ENCODE data around the gene COL20A1.
"Not testable (repeated sequence)": the region's sequence is repeated elsewhere in the genome, so short reads cannot be mapped to it uniquely, and the experiment has no call there.

The COL20A1 gene

GRCh38 chr20:63292904-63293303 is at the start of gene COL20A1:
Gene COL20A1 (plus strand): TSS chr20:63293186. CDS start chr20:63295108, 1,922 bp downstream.
- no peak for DNase-seq (ENCODE audit: low spot score)

DNA sequence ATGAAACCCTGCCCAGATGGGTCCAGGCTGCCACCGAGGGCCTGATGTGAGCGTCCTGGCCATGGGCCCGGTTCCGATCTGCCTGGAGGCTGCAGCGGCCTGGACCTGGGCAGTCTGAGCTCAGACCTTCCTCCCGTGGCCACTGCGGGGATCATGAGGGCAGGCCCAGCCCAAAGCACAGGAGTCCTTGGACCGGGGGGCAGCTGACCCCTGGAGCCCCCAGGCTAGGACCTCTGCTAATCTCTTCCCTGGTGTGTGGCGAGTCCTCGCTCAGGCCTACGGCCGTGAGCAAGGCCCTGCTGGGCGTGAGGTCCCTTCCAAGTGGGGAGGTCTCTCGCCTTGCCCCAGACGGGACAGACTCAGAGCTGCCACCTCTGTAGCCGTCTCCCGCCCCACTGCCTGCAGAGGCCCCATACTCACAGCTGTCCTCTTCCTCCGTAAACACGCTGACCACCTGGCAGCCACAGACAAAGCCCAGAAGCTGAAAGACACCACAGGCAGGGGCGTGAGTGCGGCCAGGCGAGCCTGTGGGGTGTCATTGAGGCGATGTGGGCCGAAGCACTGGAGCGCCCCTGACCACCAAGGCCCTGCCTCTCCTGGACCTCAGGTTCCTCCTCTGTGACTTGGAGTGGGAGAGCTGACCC is 49.3 kb upstream of the COL20A1 start:
- DNase-seq (ENCODE audit: low spot score): no peak

- DNase-seq (ENCODE audit: low spot score): no peak
Observed at GRCh38 chr20:63244468-63244867, 48.5 kb upstream of the COL20A1 start.

GRCh38 chr20:63246490-63247288 is 46.3 kb upstream of the COL20A1 start:
- DNase-seq (ENCODE audit: low spot score): no peak

GRCh38 chr20:63247671-63248228 is 45.2 kb upstream of the COL20A1 start:
- no peak for DNase-seq (ENCODE audit: low spot score)

DNA sequence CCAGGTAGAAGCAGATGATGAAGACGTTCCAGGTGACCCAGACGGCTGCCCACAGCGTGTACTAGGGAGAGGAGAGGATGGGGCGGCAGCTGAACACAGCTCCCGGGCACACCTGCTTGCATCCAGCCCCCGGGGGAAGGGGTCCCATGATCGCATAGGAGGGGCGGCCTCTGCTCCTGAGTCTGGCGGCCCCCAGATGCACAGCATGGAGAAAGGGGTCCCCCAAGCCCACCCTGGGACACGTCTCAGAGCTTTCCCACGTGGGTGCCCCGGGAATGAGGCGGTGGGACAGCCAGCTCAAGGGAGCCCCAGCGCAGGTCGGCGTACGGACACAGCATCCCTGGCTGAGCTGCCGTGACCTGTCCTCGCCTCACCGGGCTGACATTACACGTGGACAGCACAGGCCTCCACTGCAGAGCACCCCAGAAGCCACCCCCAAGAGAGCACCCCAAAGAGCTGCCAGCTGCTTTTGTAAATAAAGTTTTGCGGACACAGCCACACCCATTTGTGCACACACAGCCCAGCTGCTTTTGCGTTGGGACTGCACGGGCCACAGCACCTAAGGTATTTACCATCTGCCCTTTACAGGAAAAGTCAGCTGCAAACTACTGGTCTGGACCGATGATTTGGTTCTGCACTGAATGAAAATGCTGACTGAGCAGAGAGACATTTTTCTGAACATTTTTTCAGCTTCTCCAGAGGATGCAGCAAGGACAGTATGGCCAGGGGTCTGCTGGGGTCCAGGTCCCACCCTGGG is 44.0 kb upstream of the COL20A1 start:
- no peak for DNase-seq (ENCODE audit: low spot score)

DNA sequence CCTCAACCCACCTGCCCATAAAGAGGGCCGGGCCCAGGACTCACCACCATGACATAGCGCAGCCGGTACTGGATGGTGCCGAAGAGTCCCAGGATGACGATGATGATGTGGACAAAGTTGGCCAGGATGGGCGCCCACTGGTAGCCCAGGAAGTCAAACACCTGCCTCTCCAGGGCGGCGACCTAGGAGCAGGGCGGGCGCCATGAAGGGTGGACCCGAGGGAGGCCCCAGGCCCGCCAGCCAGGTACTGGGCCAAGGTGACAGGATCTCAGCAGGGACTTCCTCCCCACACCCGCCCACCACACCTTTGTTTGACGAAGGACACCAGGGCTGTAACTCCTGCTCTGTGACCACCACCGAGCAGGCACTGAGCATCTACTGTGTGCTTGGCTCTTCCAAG is 43.1 kb upstream of the COL20A1 start:
- no peak for DNase-seq (ENCODE audit: low spot score)

GRCh38 chr20:63251350-63251749 is 41.6 kb upstream of the COL20A1 start:
- not testable (repeated sequence) for DNase-seq (ENCODE audit: low spot score)

DNA sequence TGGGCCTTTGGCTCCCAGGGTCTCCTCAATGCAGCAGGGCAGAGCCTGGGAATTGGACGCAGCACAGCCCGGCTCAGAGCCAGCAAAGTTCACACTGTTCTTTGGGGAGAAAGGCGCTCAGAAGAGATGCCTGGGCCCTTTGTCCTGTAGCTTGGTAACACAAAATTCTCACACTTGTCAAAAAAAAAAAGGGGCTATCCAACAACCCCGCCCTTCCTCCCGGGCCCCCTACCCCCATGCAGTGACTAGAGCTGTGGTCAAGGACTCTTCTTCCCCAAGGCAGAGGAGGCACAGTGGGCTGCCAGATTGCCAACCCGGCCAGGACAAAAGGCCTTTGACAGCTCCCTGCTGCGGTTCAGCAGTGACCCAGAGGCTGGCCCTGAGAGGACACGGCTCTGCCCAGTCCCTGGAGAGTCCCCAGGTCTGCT is 40.7 kb upstream of the COL20A1 start:
- no peak for DNase-seq (ENCODE audit: low spot score)

DNA sequence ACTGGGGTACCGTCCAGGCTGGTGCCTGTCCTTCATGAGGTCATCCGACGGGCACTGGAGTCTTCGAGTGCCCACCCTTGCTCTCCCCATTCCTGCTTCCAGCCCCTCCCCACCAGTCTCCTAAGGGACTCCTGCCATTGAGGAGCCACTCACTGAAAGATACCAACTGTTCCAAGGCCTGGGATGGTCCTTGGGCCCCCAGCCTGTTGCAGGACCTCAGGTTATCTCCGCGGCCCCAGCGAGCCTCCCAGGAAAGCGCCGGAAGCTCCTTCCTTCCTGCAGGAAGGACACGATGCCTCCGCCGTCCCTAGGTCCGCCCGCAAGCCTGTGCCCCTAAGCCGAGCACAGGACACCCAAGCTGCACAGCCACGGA is 39.9 kb upstream of the COL20A1 start:
- DNase-seq (ENCODE audit: low spot score): no peak

DNA sequence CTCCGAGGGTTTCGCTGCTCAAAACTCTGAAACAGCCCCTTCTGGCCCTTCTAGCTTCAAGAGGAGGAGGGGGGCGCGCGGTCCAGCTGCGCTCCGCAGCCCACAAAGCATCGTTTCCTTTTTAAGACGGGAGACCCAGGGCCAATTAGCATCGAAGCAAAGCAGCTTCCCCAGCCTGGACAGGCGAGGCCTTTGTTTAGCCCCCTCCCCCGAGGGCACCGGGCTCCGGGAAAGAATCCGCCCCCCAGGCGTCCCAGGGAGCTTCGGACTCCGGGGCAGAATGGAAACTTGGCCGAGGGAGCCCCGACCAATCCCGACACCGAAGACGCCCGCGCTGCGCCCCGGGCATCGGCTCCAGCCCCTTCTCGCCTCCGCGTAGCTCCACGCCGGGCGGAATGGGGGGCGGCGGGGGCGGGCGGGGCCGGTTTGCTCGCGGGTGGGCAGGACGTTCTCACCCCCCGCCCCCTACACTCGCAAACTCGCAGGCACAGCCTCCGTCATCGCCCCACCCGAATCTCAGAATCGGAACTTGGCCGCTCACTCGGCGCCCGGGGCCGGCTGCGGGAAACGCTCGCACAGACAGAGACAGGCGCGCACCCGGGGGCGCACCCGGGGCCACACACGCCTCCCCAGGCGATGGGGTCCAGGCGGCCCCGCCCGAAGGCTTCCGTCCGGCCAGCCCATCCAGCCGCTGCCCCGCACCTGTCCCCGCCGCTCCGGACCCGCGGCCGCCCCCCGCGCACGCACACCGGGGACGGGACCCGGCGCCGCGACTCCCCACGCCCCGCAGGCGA is 39.4 kb upstream of the COL20A1 start:
- DNase-seq (ENCODE audit: low spot score): no peak

DNA sequence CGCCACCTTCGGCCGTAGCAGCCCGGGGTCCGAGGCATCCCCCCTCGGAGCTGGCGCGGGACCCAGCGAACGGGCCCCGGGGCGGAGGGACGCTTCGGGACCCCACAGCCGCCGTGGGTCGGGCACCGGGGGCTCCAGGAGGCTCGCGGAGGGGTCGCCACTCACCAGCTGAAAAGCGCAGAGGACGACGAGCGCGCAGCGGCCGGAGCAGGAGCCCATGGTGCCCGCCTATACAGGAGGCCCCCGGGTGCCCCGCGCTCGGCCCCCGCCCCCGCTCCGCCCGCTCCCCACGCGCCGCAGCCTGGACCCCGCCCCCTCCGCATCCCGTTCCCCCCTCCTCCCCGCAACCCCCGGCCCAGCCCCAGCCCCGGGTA is 38.8 kb upstream of the COL20A1 start, which contains the start of gene NKAIN4:
NKAIN4 (minus strand) TSS at position 232 of the 374 bp plus-strand sequence; CDS start at position 219, 13 bp downstream.
- DNase-seq (ENCODE audit: low spot score): no peak

- DNase-seq (ENCODE audit: low spot score): no peak
Observed at GRCh38 chr20:63254606-63255384, 38.2 kb upstream of the COL20A1 start.

- DNase-seq (ENCODE audit: low spot score): no peak
Observed at GRCh38 chr20:63255931-63256704, 36.9 kb upstream of the COL20A1 start.

DNA sequence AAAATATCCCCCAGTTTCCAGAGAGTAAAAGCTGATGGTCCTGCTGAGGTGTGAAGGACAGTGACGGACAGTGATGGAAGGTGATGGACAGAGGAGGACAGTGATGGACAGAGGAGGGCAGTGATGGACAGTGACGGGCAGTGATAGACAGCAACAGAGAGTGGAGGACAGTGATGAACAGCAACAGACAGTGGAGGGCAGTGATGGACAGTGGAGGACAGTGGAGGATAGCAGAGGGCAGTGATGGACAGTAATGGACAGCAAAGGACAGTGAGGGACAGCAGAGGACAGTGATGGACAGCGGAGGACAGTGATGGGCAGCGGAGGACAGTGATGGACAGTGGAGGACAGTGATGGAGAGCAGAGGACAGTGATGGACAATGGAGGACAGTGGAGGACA is 36.0 kb upstream of the COL20A1 start:
- no peak for DNase-seq (ENCODE audit: low spot score)

DNA sequence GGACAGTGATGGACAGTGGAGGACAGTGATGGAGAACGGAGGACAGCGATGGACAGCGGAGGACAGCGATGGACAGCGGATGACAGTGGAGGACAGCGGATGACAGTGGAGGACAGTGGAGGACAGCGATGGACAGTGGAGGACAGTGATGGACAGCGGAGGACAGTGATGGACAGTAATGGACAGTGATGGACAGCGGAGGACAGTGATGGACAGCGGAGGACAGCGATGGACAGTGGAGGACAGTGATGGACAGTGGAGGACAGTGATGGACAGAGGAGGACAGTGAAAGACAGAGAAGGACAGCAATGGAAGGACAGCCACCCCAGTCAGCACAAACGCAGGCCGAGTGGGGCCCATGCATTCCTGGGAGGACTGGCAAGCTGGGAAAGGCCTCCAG is 35.4 kb upstream of the COL20A1 start:
- no peak for DNase-seq (ENCODE audit: low spot score)

GRCh38 chr20:63258781-63259180 is 34.2 kb upstream of the COL20A1 start:
- DNase-seq (ENCODE audit: low spot score): no peak

DNA sequence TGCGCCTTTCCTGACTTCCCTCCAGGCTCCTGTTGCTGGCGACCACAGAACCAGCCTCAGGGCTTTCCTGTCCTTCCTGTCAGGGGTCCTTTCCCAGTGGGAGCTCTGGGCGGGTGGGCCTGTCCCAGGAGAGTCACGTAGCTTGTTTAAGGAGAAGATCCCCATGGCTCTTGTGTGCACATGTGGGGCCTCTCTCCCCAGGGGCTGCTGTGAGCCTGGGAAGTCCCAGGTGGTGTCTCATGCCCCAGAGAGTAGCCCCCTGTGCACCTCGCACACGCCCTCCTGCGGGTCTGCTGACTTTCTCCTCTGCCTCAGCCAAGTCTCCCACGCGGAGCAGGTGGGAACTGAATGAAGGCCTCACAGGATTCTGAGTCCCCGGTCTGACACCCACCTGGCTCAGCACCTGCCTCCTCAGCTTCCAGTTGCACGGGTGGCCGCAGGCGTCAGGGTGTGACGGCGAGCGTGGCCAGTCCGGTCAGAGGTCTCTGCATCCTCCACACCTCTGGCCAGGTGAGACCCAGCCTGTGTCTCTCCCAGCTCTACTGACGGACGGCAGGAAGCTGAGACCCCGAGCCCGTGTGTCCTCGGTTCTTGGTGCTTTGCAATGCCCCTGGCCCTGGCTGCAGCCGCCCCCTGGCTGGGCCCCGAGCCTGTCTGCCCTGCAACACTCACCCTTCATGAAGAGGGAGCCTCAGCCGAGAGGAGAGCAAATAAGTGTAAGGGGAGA is 33.1 kb upstream of the COL20A1 start:
- no peak for DNase-seq (ENCODE audit: low spot score)

GRCh38 chr20:63260521-63260920 is 32.5 kb upstream of the COL20A1 start:
- no peak for DNase-seq (ENCODE audit: low spot score)
